Ovary (tissue), 9 donors: ENCODE data around the gene PADI4. TPM values are rescaled to one million over a fixed set of nuclear protein-coding genes. Genes with fewer than 3 reads are reported as not detected.

Source experiments
- DNase-seq, 5 donors: peaks; one replicate each; pipeline ENCODE4 v3.0.0-alpha.2; 2019 to 2020
- H3K27ac ChIP-seq, 2 donors: fragments of 200-600 bp; one replicate each; pipeline versions ENCODE4 v1.5.1 to v1.8.0; 2019 to 2022
- H3K27me3 ChIP-seq: fragments of 200-600 bp; one replicate; pipeline ENCODE4 v1.8.0; 2022
- H3K36me3 ChIP-seq: fragments of 200-600 bp; sonication (generic); one replicate; pipeline ENCODE4 v1.5.1; 2019
- H3K4me1 ChIP-seq: one replicate; pipeline ENCODE4 v1.8.1; 2013; ENCODE audit warnings: mild to moderate bottlenecking, moderate library complexity; ENCODE audit not compliant: insufficient read depth
- H3K4me3 ChIP-seq: fragments of 200-600 bp; sonication (generic); one replicate; pipeline ENCODE4 v1.5.1; 2017
- H3K9me3 ChIP-seq, 2 donors: fragments of 200-600 bp in 1 of 2; sonication (generic) in 1 of 2; one replicate each; pipeline versions ENCODE4 v1.5.1 to v1.8.1; 2013 to 2019; ENCODE audit warnings: mild to moderate bottlenecking in 1 of 2, moderate library complexity in 1 of 2
- EP300 ChIP-seq: sonication (generic); formaldehyde crosslinking; IDR thresholded peaks from one replicate; pipeline ENCODE4 v1.6.1; 2017; ENCODE audit warnings: antibody characterized with exemption
- POLR2A ChIP-seq: fragments of 450-650 bp; IDR thresholded peaks from one replicate; pipeline ENCODE4 v1.6.1; 2017; ENCODE audit warnings: antibody characterized with exemption, mild to moderate bottlenecking, moderate library complexity
- WGBS, 3 donors: extraction: QIAGEN DNeasy Blood & Tissue Kit in 1 of 3; methylation state at CpG; one replicate each; pipeline versions ENCODE4 v1.1.5 to v1.1.7; 2013 to 2017; 5-methylcytosine and 5-hydroxymethylcytosine counted together
- intact Hi-C, 4 donors: fragments of 100-400 bp; cut with DNase I; formaldehyde crosslinking; loops; one replicate each; pipeline versions ENCODE4 v1.11.0 to v1.15.1; 2022 to 2023
- polyA plus RNA-seq, 2 donors: library from polyadenylated mRNA; stranded (reverse); fragments of 200-250 nt in 1 of 2; fragments of 350-450 nt in 1 of 2; fragmentation: Illumina TruSeq in 1 of 2; extraction: RNeasy Lipid Tissue Mini Kit (QIAGEN cat#74804) in 1 of 2; gene quantifications; one replicate each; pipeline ENCODE4 v1.2.3, GENCODE V29; 2013 to 2014
- total RNA-seq, 7 donors: library from RNA; depleted of rRNA in 2 of 7; stranded (reverse); fragments of >200 nt in 2 of 7; fragmentation: NEBNext Ultra II Directional in 3 of 7; extraction: Animal tissue kit (Norgen Biotek cat#: 25700) in 3 of 7; gene quantifications; one replicate each; pipeline versions ENCODE4 v1.1.0 to v1.2.4, GENCODE V29; 2016 to 2023
- TF ChIP-seq, protein P1 (sequence below), 3 donors: fragments of 450-650 bp in 2 of 3; fragments of 200-600 bp in 1 of 3; IDR thresholded peaks; one replicate each; pipeline versions ENCODE4 v1.5.1 to v1.8.0; 2016 to 2022; ENCODE audit warnings: antibody characterized with exemption in 3 of 3, mild to moderate bottlenecking in 1 of 3
- donor health status: DM: no; HTN: no; CAD: no; lungs with moderate emphysema.
- donor health status: DM: no; HTN: no; CAD: no.
- donor health status: Bipolar disorder and iron deficiency.
- donor health status: DM: yes; HTN: yes; CAD: no.
- donor health status: DM: no; HTN: no; CAD: no.
- donor health status: DM: yes; HTN: yes; CAD: no.

PADI4 gene
- total and polyA plus RNA-seq, 9 donors: 0.10 to 1.8 (median 0.25) TPM; not detected in 3

GRCh38 chr1:17306407-17306806, 1.6 kb upstream of the PADI4 start:
- peaks cover 8% of the 10 kb centered on the region for H3K4me1 ChIP-seq
- intact Hi-C loops: no loop called here
- no peak overlapping the region for H3K27ac ChIP-seq
- no peak overlapping the region for H3K4me3 ChIP-seq
- WGBS, 3 donors: 42 to 48% (median 43%) methylated on average over 6 of the region's 6 CpGs
- TF ChIP-seq EP300: no peak
- no peak for TF ChIP-seq POLR2A
- TF ChIP-seq, protein P1, sequence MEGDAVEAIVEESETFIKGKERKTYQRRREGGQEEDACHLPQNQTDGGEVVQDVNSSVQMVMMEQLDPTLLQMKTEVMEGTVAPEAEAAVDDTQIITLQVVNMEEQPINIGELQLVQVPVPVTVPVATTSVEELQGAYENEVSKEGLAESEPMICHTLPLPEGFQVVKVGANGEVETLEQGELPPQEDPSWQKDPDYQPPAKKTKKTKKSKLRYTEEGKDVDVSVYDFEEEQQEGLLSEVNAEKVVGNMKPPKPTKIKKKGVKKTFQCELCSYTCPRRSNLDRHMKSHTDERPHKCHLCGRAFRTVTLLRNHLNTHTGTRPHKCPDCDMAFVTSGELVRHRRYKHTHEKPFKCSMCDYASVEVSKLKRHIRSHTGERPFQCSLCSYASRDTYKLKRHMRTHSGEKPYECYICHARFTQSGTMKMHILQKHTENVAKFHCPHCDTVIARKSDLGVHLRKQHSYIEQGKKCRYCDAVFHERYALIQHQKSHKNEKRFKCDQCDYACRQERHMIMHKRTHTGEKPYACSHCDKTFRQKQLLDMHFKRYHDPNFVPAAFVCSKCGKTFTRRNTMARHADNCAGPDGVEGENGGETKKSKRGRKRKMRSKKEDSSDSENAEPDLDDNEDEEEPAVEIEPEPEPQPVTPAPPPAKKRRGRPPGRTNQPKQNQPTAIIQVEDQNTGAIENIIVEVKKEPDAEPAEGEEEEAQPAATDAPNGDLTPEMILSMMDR (IDR thresholded peaks at IDR 0.05): no peak
- no peaks in the 10 kb centered on the region for H3K36me3 ChIP-seq
- H3K27me3 ChIP-seq: no peaks in the 10 kb centered on the region
- no peaks in the 10 kb centered on the region for H3K9me3 ChIP-seq
- DNase-seq: no peak

DNA sequence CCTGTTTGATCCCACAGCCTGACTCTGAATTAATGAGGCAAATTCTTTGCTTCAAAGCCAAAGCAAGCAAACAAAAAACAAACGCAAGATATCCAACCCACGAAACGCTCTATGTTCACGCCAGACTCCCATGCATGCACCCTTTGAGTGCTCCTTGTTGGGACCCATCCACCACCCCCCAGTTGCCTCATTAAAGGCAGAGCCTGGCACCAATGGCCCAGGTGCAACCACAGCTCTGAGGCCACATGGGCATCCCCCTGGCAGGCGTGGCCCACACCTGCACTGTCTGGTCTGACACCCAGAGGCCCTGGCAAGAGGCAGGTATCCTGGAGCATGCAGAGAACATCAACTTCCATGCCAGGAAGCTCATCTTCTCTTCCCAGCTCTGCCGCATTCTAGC, 1.1 kb upstream of the PADI4 start:
- intact Hi-C loops: no loop called here
- 30 to 32% (median 31%) methylated on average over 6 of the region's 6 CpGs for WGBS, 3 donors
- Histone ChIP-seq H3K4me1 (peaks cover 8% of the 10 kb centered on the region), H3K4me3 (no peak overlapping the region), H3K27me3 (no peaks in the 10 kb centered on the region), H3K27ac (no peak overlapping the region), H3K36me3 (no peaks in the 10 kb centered on the region), H3K9me3 (no peaks in the 10 kb centered on the region)
- TF ChIP-seq EP300: no peak
- no peak for TF ChIP-seq POLR2A
- DNase-seq: no peak

DNA sequence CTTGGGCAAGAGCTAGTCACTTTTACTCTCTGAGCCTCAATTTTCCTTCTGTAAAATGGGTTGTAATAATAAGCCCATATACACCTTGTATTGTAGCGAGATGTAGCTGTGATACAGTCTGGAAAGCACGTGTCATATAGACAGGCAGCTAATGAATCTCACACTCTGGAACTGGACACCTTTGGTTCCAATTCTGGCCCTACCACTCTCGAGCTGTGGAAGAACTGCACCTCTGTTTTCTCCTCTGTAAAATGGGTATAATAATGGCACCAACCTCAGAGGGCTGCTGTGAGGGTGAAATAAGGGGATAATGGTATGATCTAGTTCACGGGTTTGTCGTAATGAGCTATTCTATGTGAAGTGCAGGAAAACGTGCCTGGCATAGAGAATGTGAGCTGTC, 668 bp upstream of the PADI4 start:
- H3K9me3 ChIP-seq: no peaks in the 10 kb centered on the region
- no peaks in the 10 kb centered on the region for H3K27me3 ChIP-seq
- DNase-seq: no peak
- no peak for TF ChIP-seq EP300
- no peak for TF ChIP-seq POLR2A
- TF ChIP-seq, protein P1 (IDR thresholded peaks at IDR 0.05): no peak
- H3K4me1 ChIP-seq: peaks cover 8% of the 10 kb centered on the region
- no peaks in the 10 kb centered on the region for H3K36me3 ChIP-seq
- no peak overlapping the region for H3K27ac ChIP-seq
- WGBS, 3 donors: 86 to 91% (median 87%) methylated on average over 6 of the region's 6 CpGs
- intact Hi-C loops: no loop called here
- no peak overlapping the region for H3K4me3 ChIP-seq

GRCh38 chr1:17308593-17308992, 596 bp downstream of the PADI4 start:
- Histone ChIP-seq H3K36me3 (no peaks in the 10 kb centered on the region), H3K27ac (no peak overlapping the region), H3K9me3 (no peaks in the 10 kb centered on the region), H3K4me3 (no peak overlapping the region), H3K4me1 (peaks cover 8% of the 10 kb centered on the region), H3K27me3 (no peaks in the 10 kb centered on the region)
- TF ChIP-seq EP300: no peak
- no peak for TF ChIP-seq POLR2A
- TF ChIP-seq, protein P1 (IDR thresholded peaks at IDR 0.05): no peak
- DNase-seq: no peak
- intact Hi-C loops: no loop called here
- 40 to 49% (median 42%) methylated on average over 6 of the region's 6 CpGs for WGBS, 3 donors

GRCh38 chr1:17309426-17310067, 1.6 kb downstream of the PADI4 start:
- DNase-seq: no peak
- H3K4me3 ChIP-seq: no peak overlapping the region
- WGBS, 3 donors: 22 to 30% (median 26%) methylated on average over 8 of the region's 8 CpGs
- no peak for TF ChIP-seq POLR2A
- no peak for TF ChIP-seq EP300
- TF ChIP-seq, protein P1 (IDR thresholded peaks at IDR 0.05): no peak
- no peaks in the 10 kb centered on the region for H3K27me3 ChIP-seq
- H3K27ac ChIP-seq: no peak overlapping the region
- intact Hi-C loops: no loop called here
- no peaks in the 10 kb centered on the region for H3K36me3 ChIP-seq
- peaks cover 8% of the 10 kb centered on the region for H3K4me1 ChIP-seq
- no peaks in the 10 kb centered on the region for H3K9me3 ChIP-seq
